WTC11 (cell line): Measurements from ENCODE around the gene DMRTA1. TPM values are rescaled to one million over a fixed set of nuclear protein-coding genes. Genes with fewer than 3 reads are reported as not detected.
A peak's percentile ranks its signal among the peaks of the same experiment; 100 is the strongest.

ENCODE experiments used
- ATAC-seq: fragments of 200-7000 bp; cut with Tn5 transposase; 2 replicates; pipeline ENCODE4 v1.10.0; 2021; ENCODE audit warnings: mild to moderate bottlenecking, moderate library complexity
- Bru-seq: library from RNA; stranded (reverse); fragments of 400-500 nt; gene quantifications from one replicate; lab custom pipeline; 2021; lab: Mats Ljungman, UMichigan
- CTCF ChIA-PET: fragments of 300-600 bp; sonication (Branson Sonifier 250); formaldehyde crosslinking; loops from one replicate; lab custom pipeline; 2021; ENCODE audit warnings: antibody characterized with exemption; lab: Charles Lee
- POLR2A ChIA-PET: fragments of 350-600 bp; sonication (Branson Sonifier 250); formaldehyde crosslinking; loops from one replicate; lab custom pipeline; 2021; ENCODE audit warnings: antibody characterized with exemption; lab: Charles Lee
- DNase-seq: peaks from one replicate; pipeline ENCODE4 v3.0.0; 2021; ENCODE audit warnings: low spot score
- H3K27ac Mint-ChIP-seq: 2 replicates; pipeline ENCODE4 v1.8.0; 2021; ENCODE audit warnings: mixed read lengths
- H3K27me3 Mint-ChIP-seq: 2 replicates; pipeline ENCODE4 v1.8.0; 2021; ENCODE audit warnings: low read depth, mild to moderate bottlenecking, moderate library complexity, mixed read lengths
- H3K36me3 Mint-ChIP-seq: 2 replicates; pipeline ENCODE4 v1.8.0; 2021; ENCODE audit warnings: mixed read lengths
- H3K4me1 Mint-ChIP-seq: 2 replicates; pipeline ENCODE4 v1.8.0; 2022; ENCODE audit warnings: mixed read lengths
- H3K4me3 Mint-ChIP-seq: 2 replicates; pipeline ENCODE4 v1.8.0; 2021; ENCODE audit warnings: mild to moderate bottlenecking, moderate library complexity, mixed read lengths
- H3K9me3 Mint-ChIP-seq: 2 replicates; pipeline ENCODE4 v1.8.0; 2021; ENCODE audit warnings: mixed read lengths
- CREB1 ChIP-seq: sonication (generic); formaldehyde crosslinking; IDR thresholded peaks from 2 replicates; pipeline ENCODE4 v1.8.0; 2023; ENCODE audit warnings: mild to moderate bottlenecking, missing genetic modification reagents
- EMX1 ChIP-seq: fragments of 250-450 bp; sonication (Bioruptor Pico); IDR thresholded peaks from 2 replicates; pipeline ENCODE4 v1.8.0; 2021; ENCODE audit warnings: mild to moderate bottlenecking
- NFYB ChIP-seq: sonication (generic); formaldehyde crosslinking; conservative IDR thresholded peaks from 2 replicates; pipeline ENCODE4 v1.8.0; 2022; ENCODE audit warnings: low read depth, missing genetic modification reagents
- SMAD4 ChIP-seq: sonication (generic); formaldehyde crosslinking; IDR thresholded peaks from 2 replicates; pipeline ENCODE4 v1.8.0; 2022; ENCODE audit warnings: mild to moderate bottlenecking, missing genetic modification reagents
- SP1 ChIP-seq: sonication (generic); formaldehyde crosslinking; conservative IDR thresholded peaks from 2 replicates; pipeline ENCODE4 v1.8.1; 2022; ENCODE audit warnings: missing genetic modification reagents
- ZBTB21 ChIP-seq: sonication (generic); formaldehyde crosslinking; IDR thresholded peaks from 2 replicates; pipeline ENCODE4 v1.8.1; 2023; ENCODE audit warnings: mild to moderate bottlenecking, missing genetic modification reagents, borderline replicate concordance
- ZNF138 ChIP-seq: sonication (generic); formaldehyde crosslinking; conservative IDR thresholded peaks from 2 replicates; pipeline ENCODE4 v1.8.1; 2022; ENCODE audit warnings: mild to moderate bottlenecking, moderate library complexity, missing genetic modification reagents
- long read RNA-seq, 3 experiments: library from RNA in 1 of 3; library from capped mRNA in 1 of 3; library from polyadenylated mRNA in 1 of 3; unstranded in 2 of 3; stranded (forward) in 1 of 3; transcript quantifications; one replicate each; pipeline ENCODE4 v2.0.0, GENCODE V29; 2021
- total RNA-seq: library from RNA; stranded (reverse); gene quantifications from 3 replicates; pipeline ENCODE4 v1.2.3, GENCODE V29; 2021
- TF ChIP-seq, protein P1 (sequence below): sonication (generic); formaldehyde crosslinking; IDR thresholded peaks from 2 replicates; pipeline ENCODE4 v1.8.1; 2022; ENCODE audit warnings: low read depth, mild to moderate bottlenecking, moderate library complexity, missing genetic modification reagents, borderline replicate concordance
- TF ChIP-seq, protein P2 (sequence below): sonication (generic); formaldehyde crosslinking; IDR thresholded peaks from 2 replicates; pipeline ENCODE4 v1.8.1; 2022; ENCODE audit warnings: mild to moderate bottlenecking, moderate library complexity, missing genetic modification reagents
- TF ChIP-seq, protein P3 (sequence below): sonication (generic); formaldehyde crosslinking; IDR thresholded peaks from 2 replicates; pipeline ENCODE4 v1.8.1; 2023; ENCODE audit warnings: mild to moderate bottlenecking, moderate library complexity, missing genetic modification reagents
- TF ChIP-seq, protein P4 (sequence below): sonication (generic); formaldehyde crosslinking; IDR thresholded peaks from 2 replicates; pipeline ENCODE4 v1.8.1; 2022; ENCODE audit warnings: missing genetic modification reagents, borderline replicate concordance

Gene DMRTA1, protein sequence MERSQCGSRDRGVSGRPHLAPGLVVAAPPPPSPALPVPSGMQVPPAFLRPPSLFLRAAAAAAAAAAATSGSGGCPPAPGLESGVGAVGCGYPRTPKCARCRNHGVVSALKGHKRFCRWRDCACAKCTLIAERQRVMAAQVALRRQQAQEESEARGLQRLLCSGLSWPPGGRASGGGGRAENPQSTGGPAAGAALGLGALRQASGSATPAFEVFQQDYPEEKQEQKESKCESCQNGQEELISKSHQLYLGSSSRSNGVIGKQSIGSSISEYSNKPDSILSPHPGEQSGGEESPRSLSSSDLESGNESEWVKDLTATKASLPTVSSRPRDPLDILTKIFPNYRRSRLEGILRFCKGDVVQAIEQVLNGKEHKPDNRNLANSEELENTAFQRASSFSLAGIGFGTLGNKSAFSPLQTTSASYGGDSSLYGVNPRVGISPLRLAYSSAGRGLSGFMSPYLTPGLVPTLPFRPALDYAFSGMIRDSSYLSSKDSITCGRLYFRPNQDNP
- 2.4 to 2.8 TPM (median 2.6 TPM) in 3 replicates for total RNA-seq
- percentile 79 among the genes with signal in this experiment for Bru-seq, nascent RNA
- long read RNA-seq, experiment 1, full-length matches to known transcripts, result 20 of 24 reads
- long read RNA-seq, experiment 1, partial matches to known transcripts, result 0 of 24 reads
- long read RNA-seq, experiment 1, other reads (novel, unspliced or antisense), result 4 of 24 reads
- long read RNA-seq, experiment 2, full-length matches to known transcripts, result 5 of 10 reads
- long read RNA-seq, experiment 2, partial matches to known transcripts, result 0 of 10 reads
- long read RNA-seq, experiment 2, other reads (novel, unspliced or antisense), result 5 of 10 reads
- long read RNA-seq, experiment 3, full-length matches to known transcripts, result 11 of 11 reads
- long read RNA-seq, experiment 3, partial matches to known transcripts, result 0 of 11 reads
- long read RNA-seq, experiment 3, other reads (novel, unspliced or antisense), result 0 of 11 reads

DNA sequence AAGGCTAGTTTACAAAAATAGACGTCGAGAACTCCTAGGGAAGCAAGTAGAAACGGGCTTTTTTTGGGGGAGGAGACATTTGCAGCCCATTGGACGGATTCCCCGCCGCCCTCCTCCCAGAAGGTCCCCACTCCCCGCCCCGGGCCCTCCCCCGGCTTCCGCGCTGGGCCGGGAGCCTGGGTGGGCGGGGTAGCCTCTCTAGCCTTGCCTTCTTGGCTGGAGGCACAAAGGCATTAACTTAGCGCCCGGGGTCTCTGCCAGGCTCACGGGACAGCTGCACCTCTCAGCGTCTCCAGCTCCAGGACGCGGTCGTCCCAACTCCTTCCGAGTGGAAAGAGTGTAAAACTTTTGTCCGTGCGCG is at the start of gene DMRTA1:
Gene DMRTA1 (plus strand): TSS at position 236 of the 361 bp plus-strand sequence. CDS start 242 bp downstream, outside the sequence.
- TF ChIP-seq, protein P1, sequence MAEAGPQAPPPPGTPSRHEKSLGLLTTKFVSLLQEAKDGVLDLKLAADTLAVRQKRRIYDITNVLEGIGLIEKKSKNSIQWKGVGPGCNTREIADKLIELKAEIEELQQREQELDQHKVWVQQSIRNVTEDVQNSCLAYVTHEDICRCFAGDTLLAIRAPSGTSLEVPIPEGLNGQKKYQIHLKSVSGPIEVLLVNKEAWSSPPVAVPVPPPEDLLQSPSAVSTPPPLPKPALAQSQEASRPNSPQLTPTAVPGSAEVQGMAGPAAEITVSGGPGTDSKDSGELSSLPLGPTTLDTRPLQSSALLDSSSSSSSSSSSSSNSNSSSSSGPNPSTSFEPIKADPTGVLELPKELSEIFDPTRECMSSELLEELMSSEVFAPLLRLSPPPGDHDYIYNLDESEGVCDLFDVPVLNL, result no peak
- TF ChIP-seq SP1 (CRISPR knock-in tag) (0 out of 2 replicates have a peak, but pooled peaks have one; percentile 30), NFYB (CRISPR knock-in tag) (0 out of 2 replicates have a peak, but pooled peaks have one; percentile 10), CREB1 (CRISPR knock-in tag) (no peak)
- TF ChIP-seq, protein P2, sequence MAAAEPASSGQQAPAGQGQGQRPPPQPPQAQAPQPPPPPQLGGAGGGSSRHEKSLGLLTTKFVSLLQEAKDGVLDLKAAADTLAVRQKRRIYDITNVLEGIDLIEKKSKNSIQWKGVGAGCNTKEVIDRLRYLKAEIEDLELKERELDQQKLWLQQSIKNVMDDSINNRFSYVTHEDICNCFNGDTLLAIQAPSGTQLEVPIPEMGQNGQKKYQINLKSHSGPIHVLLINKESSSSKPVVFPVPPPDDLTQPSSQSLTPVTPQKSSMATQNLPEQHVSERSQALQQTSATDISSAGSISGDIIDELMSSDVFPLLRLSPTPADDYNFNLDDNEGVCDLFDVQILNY, result 0 out of 2 replicates have a peak, but pooled peaks have one; percentile 7

DNA sequence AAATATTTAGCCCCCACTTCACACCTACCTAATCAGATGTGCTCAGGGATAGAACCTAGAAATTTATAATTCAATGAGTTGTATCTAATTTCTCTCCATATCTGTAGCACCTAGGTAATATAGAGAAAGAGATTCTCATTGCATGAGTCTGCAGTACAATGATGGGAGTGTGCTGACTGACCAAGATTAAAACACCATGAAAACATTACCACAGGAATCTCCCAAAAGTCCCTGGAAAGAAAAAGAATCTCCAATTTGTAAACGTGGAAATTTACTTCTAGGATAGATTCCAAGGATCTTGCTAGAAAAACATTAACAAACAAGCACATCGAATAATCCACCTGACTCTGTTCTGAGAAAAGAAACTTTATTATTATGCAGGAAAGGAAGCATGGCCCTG is 45.0 kb upstream of the DMRTA1 start:
- DNase-seq (no peak), ATAC-seq (no peak)
- no peak overlapping the region for H3K27ac Mint-ChIP-seq

More for the DNA sequence above, at the start of gene DMRTA1:
- ChIA-PET POLR2A (no interaction called here), CTCF (interaction anchor here (0.7 to 1.4 kb wide), 3 partner anchors 23 to 202 kb away, joined by 3 to 5 read pairs (median 3); no protein-coding TSS in a partner anchor)
- peak within 1 kb of the TSS; percentile 80 for H3K4me3 Mint-ChIP-seq
- peaks cover under 1% of the 10 kb centered on the region; the same call in 1 of the 2 replicates for H3K36me3 Mint-ChIP-seq
- peaks cover 2% of the 10 kb centered on the region for H3K9me3 Mint-ChIP-seq
- peak; percentile 91 for ATAC-seq
- DNase-seq, result peak; percentile 81
- H3K4me1 Mint-ChIP-seq, result peaks cover 22% of the 10 kb centered on the region
- H3K27me3 Mint-ChIP-seq, result peaks cover 7% of the 10 kb centered on the region
- peak within 1 kb of the TSS; percentile 72 for H3K27ac Mint-ChIP-seq

DNA sequence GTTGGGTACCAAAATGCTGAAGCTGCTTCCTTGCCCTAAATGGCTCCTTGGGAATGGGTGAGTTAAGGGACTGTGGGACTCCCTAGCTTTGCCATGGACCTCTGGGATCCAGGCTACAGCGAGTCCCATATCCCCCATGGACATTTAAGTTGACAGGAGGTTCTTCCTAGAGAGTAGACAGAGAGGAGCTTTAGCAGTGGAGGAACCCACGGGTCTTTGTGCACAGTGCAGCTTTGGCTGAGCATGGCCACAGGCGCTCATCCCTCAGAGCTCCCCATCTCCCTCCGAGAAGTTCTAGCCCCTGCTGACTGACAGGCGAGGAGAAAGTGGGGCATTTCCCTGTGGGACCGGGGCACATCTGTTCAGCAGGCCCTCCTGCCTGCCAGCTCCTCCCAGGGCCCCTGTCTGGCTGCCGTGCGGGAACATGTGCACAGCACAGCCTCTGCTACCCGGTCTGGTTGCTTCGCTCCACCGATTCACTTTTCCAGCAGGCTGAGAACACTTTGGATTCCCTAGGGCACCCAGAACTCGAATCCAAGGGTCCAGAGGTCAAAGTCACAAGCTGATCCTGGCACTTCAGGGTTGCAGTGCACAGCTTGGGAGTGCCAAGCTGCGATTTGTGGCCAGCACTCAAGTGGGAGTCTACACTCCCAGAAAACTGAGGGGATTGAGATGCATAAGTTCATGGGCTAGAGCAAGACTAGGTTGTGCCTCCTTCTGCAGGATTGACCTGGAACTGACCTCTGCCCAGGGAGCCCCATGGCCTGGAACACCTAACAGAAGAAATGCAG is 40.6 kb upstream of the DMRTA1 start:
- no peak overlapping the region for H3K4me3 Mint-ChIP-seq
- H3K36me3 Mint-ChIP-seq, result no peaks in the 10 kb centered on the region
- no peaks in the 10 kb centered on the region for H3K9me3 Mint-ChIP-seq
- H3K4me1 Mint-ChIP-seq, result no peaks in the 10 kb centered on the region
- H3K27me3 Mint-ChIP-seq, result no peaks in the 10 kb centered on the region; the same call in 1 of the 2 replicates
- no peak for DNase-seq
- no peak for ATAC-seq
- no peak overlapping the region for H3K27ac Mint-ChIP-seq
- TF ChIP-seq, protein P1, result no peak
- CTCF ChIA-PET, result interaction anchor here (1.4 kb wide), 1 partner anchor 99 kb away, joined by 3 read pairs; no protein-coding TSS in a partner anchor
- POLR2A ChIA-PET, result no interaction called here

More for the DNA sequence above, 45.0 kb upstream of the DMRTA1 start:
- POLR2A ChIA-PET, result no interaction called here
- Mint-ChIP-seq H3K4me1 (no peaks in the 10 kb centered on the region), H3K4me3 (no peak overlapping the region)
- TF ChIP-seq EMX1 (no peak), ZBTB21 (CRISPR knock-in tag) (no peak)
- TF ChIP-seq, protein P2, result no peak
- TF ChIP-seq, all 79 proteins: peak for 0
- peaks cover under 1% of the 10 kb centered on the region for H3K9me3 Mint-ChIP-seq
- H3K36me3 Mint-ChIP-seq, result no peaks in the 10 kb centered on the region
- H3K27me3 Mint-ChIP-seq, result no peaks in the 10 kb centered on the region
- CTCF ChIA-PET, result no interaction called here

DNA sequence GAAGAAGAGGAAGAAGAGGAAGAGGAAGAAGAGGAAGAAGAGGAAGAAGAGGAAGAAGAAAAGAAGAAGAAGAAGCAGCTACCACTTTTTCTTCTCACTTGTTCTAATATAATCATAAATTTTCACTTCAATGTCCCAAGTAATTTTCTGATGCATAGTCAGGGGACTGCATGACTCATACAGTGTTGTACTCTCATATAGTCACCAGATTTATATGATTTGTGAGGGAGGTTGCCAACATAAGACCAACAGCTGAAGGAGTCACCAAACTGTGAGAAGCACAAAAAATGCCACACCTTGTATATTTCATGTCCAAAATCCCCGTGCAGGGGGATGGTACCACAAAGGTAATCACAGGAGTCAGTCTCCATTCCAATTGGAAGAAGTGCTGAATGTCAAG is 32.7 kb upstream of the DMRTA1 start:
- Mint-ChIP-seq H3K4me1 (peaks cover 6% of the 10 kb centered on the region), H3K27ac (no peak overlapping the region), H3K27me3 (no peaks in the 10 kb centered on the region; the same call in 1 of the 2 replicates), H3K9me3 (no peaks in the 10 kb centered on the region), H3K36me3 (no peaks in the 10 kb centered on the region), H3K4me3 (no peak overlapping the region)
- DNase-seq, result no peak
- POLR2A ChIA-PET, result no interaction called here
- CTCF ChIA-PET, result no interaction called here
- no peak for ATAC-seq
- no peak for TF ChIP-seq ZNF138 (CRISPR knock-in tag)
- TF ChIP-seq, protein P3, sequence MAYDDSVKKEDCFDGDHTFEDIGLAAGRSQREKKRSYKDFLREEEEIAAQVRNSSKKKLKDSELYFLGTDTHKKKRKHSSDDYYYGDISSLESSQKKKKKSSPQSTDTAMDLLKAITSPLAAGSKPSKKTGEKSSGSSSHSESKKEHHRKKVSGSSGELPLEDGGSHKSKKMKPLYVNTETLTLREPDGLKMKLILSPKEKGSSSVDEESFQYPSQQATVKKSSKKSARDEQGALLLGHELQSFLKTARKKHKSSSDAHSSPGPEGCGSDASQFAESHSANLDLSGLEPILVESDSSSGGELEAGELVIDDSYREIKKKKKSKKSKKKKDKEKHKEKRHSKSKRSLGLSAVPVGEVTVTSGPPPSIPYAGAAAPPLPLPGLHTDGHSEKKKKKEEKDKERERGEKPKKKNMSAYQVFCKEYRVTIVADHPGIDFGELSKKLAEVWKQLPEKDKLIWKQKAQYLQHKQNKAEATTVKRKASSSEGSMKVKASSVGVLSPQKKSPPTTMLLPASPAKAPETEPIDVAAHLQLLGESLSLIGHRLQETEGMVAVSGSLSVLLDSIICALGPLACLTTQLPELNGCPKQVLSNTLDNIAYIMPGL (CRISPR knock-in tag), result no peak
- TF ChIP-seq, protein P1, result no peak
- TF ChIP-seq SMAD4, result no peak
- TF ChIP-seq, protein P4, sequence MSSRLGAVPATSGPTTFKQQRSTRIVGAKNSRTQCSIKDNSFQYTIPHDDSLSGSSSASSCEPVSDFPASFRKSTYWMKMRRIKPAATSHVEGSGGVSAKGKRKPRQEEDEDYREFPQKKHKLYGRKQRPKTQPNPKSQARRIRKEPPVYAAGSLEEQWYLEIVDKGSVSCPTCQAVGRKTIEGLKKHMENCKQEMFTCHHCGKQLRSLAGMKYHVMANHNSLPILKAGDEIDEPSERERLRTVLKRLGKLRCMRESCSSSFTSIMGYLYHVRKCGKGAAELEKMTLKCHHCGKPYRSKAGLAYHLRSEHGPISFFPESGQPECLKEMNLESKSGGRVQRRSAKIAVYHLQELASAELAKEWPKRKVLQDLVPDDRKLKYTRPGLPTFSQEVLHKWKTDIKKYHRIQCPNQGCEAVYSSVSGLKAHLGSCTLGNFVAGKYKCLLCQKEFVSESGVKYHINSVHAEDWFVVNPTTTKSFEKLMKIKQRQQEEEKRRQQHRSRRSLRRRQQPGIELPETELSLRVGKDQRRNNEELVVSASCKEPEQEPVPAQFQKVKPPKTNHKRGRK (CRISPR knock-in tag), result no peak
- TF ChIP-seq, protein P2, result no peak
